H9 (cell line): ENCODE results near the gene SMIM20. TPM values are rescaled to one million over a fixed set of nuclear protein-coding genes. Genes with fewer than 3 reads are reported as not detected.

Experiments used
- DNase-seq: peaks from one replicate; pipeline ENCODE4 v3.0.0-alpha.2; 2017
- H2AFZ ChIP-seq: one replicate; pipeline ENCODE4 v1.6.1; 2013; ENCODE audit warnings: mild to moderate bottlenecking, low read length, control low read depth, moderate library complexity
- H2AK5ac ChIP-seq: 2 replicates; pipeline ENCODE4 v1.6.1; 2013; ENCODE audit warnings: low read length, control low read depth, mixed read lengths; ENCODE audit not compliant: insufficient read length
- H2BK120ac ChIP-seq: one replicate; pipeline ENCODE4 v1.6.1; 2013; ENCODE audit warnings: low read depth, mild to moderate bottlenecking, low read length, control low read depth, inconsistent platforms; ENCODE audit not compliant: poor library complexity, severe bottlenecking
- H2BK12ac ChIP-seq: 2 replicates; pipeline ENCODE4 v1.6.1; 2013; ENCODE audit warnings: low read length, control low read depth, mixed read lengths, low read depth; ENCODE audit not compliant: insufficient read length
- H2BK15ac ChIP-seq: 2 replicates; pipeline ENCODE4 v1.6.1; 2013; ENCODE audit warnings: low read depth, low read length, control low read depth
- H2BK20ac ChIP-seq: one replicate; pipeline ENCODE4 v1.6.1; 2013; ENCODE audit warnings: low read depth, mild to moderate bottlenecking, low read length, control low read depth, inconsistent platforms; ENCODE audit not compliant: poor library complexity, severe bottlenecking
- H2BK5ac ChIP-seq: 2 replicates; pipeline ENCODE4 v1.6.1; 2013; ENCODE audit warnings: low read length, control low read depth, mixed read lengths; ENCODE audit not compliant: insufficient read length
- H3K14ac ChIP-seq: 2 replicates; pipeline ENCODE4 v1.6.1; 2013; ENCODE audit warnings: low read length, control low read depth; ENCODE audit not compliant: insufficient read depth
- H3K18ac ChIP-seq: 2 replicates; pipeline ENCODE4 v1.6.1; 2013; ENCODE audit warnings: low read depth, mild to moderate bottlenecking, mixed read lengths, low read length, control low read depth; ENCODE audit not compliant: insufficient read length
- H3K23ac ChIP-seq: 2 replicates; pipeline ENCODE4 v1.6.1; 2013; ENCODE audit warnings: low read length, control low read depth, mixed read lengths, low read depth; ENCODE audit not compliant: insufficient read length
- H3K23me2 ChIP-seq: 2 replicates; pipeline ENCODE4 v1.6.1; 2013; ENCODE audit warnings: low read depth, mild to moderate bottlenecking, mixed read lengths, low read length, control low read depth; ENCODE audit not compliant: insufficient read length, poor library complexity, severe bottlenecking
- H3K27ac ChIP-seq: 2 replicates; pipeline ENCODE4 v1.5.1; 2013; ENCODE audit warnings: low read length, control low read depth, mixed read lengths, low read depth; ENCODE audit not compliant: insufficient read length
- H3K27me3 ChIP-seq: 2 replicates; pipeline ENCODE4 v1.6.1; 2013; ENCODE audit warnings: low read length, control low read depth, inconsistent platforms; ENCODE audit not compliant: insufficient read depth
- H3K4ac ChIP-seq: 2 replicates; pipeline ENCODE4 v1.6.1; 2013; ENCODE audit warnings: low read depth, mild to moderate bottlenecking, control low read depth, inconsistent platforms, low read length, moderate library complexity
- H3K4me1 ChIP-seq: 2 replicates; pipeline ENCODE4 v1.6.1; 2013; ENCODE audit warnings: low read length, control low read depth, inconsistent platforms; ENCODE audit not compliant: insufficient read depth
- H3K4me2 ChIP-seq: 2 replicates; pipeline ENCODE4 v1.6.1; 2013; ENCODE audit warnings: low read length, control low read depth, mixed read lengths; ENCODE audit not compliant: insufficient read length, insufficient read depth
- H3K56ac ChIP-seq: 2 replicates; pipeline ENCODE4 v1.6.1; 2013; ENCODE audit warnings: low read depth, mild to moderate bottlenecking, mixed read lengths, low read length, control low read depth; ENCODE audit not compliant: insufficient read length
- H3K79me1 ChIP-seq: 2 replicates; pipeline ENCODE4 v1.6.1; 2013; ENCODE audit warnings: low read depth, mild to moderate bottlenecking, moderate library complexity, low read length, control low read depth, inconsistent platforms; ENCODE audit not compliant: insufficient read depth, poor library complexity, severe bottlenecking
- H3K79me2 ChIP-seq: 2 replicates; pipeline ENCODE4 v1.6.1; 2013; ENCODE audit warnings: low read length, control low read depth, inconsistent platforms; ENCODE audit not compliant: insufficient read depth
- H3K9ac ChIP-seq: 2 replicates; pipeline ENCODE4 v1.6.1; 2013; ENCODE audit warnings: low read length, control low read depth, mixed read lengths; ENCODE audit not compliant: insufficient read length; ENCODE audit errors: extremely low read depth
- H3K9me3 ChIP-seq: one replicate; pipeline ENCODE4 v1.6.1; 2013; ENCODE audit warnings: low read depth, low read length, inconsistent platforms; ENCODE audit not compliant: control insufficient read depth
- H3T11ph ChIP-seq: one replicate; pipeline ENCODE4 v1.6.1; 2013; ENCODE audit warnings: mild to moderate bottlenecking, low read length, control low read depth, inconsistent platforms
- H4K20me1 ChIP-seq: one replicate; pipeline ENCODE4 v1.6.1; 2013; ENCODE audit not compliant: control insufficient read depth, insufficient read length, insufficient read depth
- H4K5ac ChIP-seq: 2 replicates; pipeline ENCODE4 v1.6.1; 2013; ENCODE audit warnings: low read depth, mild to moderate bottlenecking, mixed read lengths, low read length, control low read depth; ENCODE audit not compliant: insufficient read length
- H4K8ac ChIP-seq: replicated peaks from 2 replicates; pipeline ENCODE4 v1.6.1; 2013; ENCODE audit warnings: low read length, control low read depth, mixed read lengths, low read depth; ENCODE audit not compliant: insufficient read length
- H4K91ac ChIP-seq: 2 replicates; pipeline ENCODE4 v1.6.1; 2013; ENCODE audit warnings: low read depth, mild to moderate bottlenecking, moderate library complexity, mixed read lengths, low read length, control low read depth; ENCODE audit not compliant: insufficient read length
- H3K27ac Mint-ChIP-seq, 3 experiments: 2 replicates in 2 of 3; 3 replicates in 1 of 3; pipeline ENCODE4 v1.8.0; 2020 to 2021; ENCODE audit warnings: mixed read lengths in 3 of 3, mild to moderate bottlenecking in 1 of 3, moderate library complexity in 1 of 3
- H3K27me3 Mint-ChIP-seq: 2 replicates; pipeline ENCODE4 v1.8.0; 2021; ENCODE audit warnings: low read depth, mild to moderate bottlenecking, moderate library complexity, mixed read lengths
- H3K36me3 Mint-ChIP-seq, 3 experiments: 2 replicates in 2 of 3; 3 replicates in 1 of 3; pipeline ENCODE4 v1.8.0; 2020 to 2021; ENCODE audit warnings: low read depth in 3 of 3, mixed read lengths in 3 of 3; ENCODE audit not compliant: insufficient read depth in 1 of 3
- H3K4me1 Mint-ChIP-seq, 2 experiments: 2 replicates each; pipeline ENCODE4 v1.8.0; 2020; ENCODE audit warnings: mixed read lengths in 2 of 2
- H3K4me3 Mint-ChIP-seq, 2 experiments: 2 replicates in 1 of 2; 3 replicates in 1 of 2; pipeline ENCODE4 v1.8.0; 2020 to 2021; ENCODE audit warnings: mild to moderate bottlenecking in 2 of 2, mixed read lengths in 2 of 2, moderate library complexity in 1 of 2
- H3K9me3 Mint-ChIP-seq, 2 experiments: 2 replicates in 1 of 2; 3 replicates in 1 of 2; pipeline ENCODE4 v1.8.0; 2020; ENCODE audit warnings: mild to moderate bottlenecking in 2 of 2, mixed read lengths in 2 of 2, moderate library complexity in 1 of 2
- WGBS: extraction: QIAGEN DNeasy Blood & Tissue Kit; methylation state at CpG from one replicate; pipeline ENCODE4 v1.1.7; 2013; ENCODE audit warnings: missing lambda C conversion rate, low lambda C conversion rate, mixed read lengths; ENCODE audit not compliant: insufficient read length; ENCODE audit errors: extremely low coverage; 5-methylcytosine and 5-hydroxymethylcytosine counted together
- total RNA-seq: library from RNA; stranded (reverse); gene quantifications from 2 replicates; pipeline ENCODE4 v1.2.1, GENCODE V29; 2021
- TF ChIP-seq, protein P1 (sequence below): fragments of 200-600 bp; sonication (generic); conservative IDR thresholded peaks from 3 replicates; pipeline ENCODE4 v1.8.0; 2021; ENCODE audit warnings: antibody characterized with exemption, mild to moderate bottlenecking

The SMIM20 gene
- total RNA-seq, 1 experiment from 2014 or later, result 40.2 TPM

DNA sequence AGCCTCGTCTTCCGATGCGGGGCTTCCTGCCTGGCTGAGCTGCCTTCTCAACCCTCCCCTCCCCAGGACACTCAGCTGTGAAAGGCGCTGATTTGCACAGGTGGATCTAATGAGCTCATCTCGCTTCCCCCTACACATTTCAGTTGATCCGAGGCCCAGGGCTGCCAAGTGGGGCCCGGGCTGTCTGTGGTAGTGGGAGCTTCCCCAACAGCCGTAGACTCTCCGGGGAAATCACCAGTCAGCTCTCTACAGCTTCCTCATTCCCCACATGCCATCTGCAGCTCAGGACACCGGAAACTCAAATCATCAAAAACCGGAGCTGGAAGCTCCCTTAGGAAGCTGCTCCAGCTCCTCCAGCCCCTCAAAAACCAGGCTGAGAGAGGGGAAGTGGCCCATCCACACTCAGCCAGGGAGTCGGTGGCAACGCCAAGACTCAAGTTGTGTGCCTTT is 56.2 kb downstream of the SMIM20 start:
- DNase-seq, result no peak
- H4K20me1 ChIP-seq, result no peaks in the 10 kb centered on the region
- no peaks in the 10 kb centered on the region for H3K9me3 ChIP-seq
- H3K4ac ChIP-seq, result no peak overlapping the region
- no peaks in the 10 kb centered on the region for H3K4me1 ChIP-seq
- no peak overlapping the region for H2BK120ac ChIP-seq
- H3K23ac ChIP-seq, result no peak overlapping the region
- no peak overlapping the region for H2BK5ac ChIP-seq
- no peak overlapping the region for H4K8ac ChIP-seq
- TF ChIP-seq, protein P1, sequence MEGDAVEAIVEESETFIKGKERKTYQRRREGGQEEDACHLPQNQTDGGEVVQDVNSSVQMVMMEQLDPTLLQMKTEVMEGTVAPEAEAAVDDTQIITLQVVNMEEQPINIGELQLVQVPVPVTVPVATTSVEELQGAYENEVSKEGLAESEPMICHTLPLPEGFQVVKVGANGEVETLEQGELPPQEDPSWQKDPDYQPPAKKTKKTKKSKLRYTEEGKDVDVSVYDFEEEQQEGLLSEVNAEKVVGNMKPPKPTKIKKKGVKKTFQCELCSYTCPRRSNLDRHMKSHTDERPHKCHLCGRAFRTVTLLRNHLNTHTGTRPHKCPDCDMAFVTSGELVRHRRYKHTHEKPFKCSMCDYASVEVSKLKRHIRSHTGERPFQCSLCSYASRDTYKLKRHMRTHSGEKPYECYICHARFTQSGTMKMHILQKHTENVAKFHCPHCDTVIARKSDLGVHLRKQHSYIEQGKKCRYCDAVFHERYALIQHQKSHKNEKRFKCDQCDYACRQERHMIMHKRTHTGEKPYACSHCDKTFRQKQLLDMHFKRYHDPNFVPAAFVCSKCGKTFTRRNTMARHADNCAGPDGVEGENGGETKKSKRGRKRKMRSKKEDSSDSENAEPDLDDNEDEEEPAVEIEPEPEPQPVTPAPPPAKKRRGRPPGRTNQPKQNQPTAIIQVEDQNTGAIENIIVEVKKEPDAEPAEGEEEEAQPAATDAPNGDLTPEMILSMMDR, result no peak
- no peak overlapping the region for H3K56ac ChIP-seq
- no peaks in the 10 kb centered on the region for H3K27me3 ChIP-seq
- H3K9me3 Mint-ChIP-seq, result no peaks in the 10 kb centered on the region
- no peak overlapping the region for H3K4me2 ChIP-seq
- H3K27ac ChIP-seq, result no peak overlapping the region
- H3K36me3 Mint-ChIP-seq, result no peaks in the 10 kb centered on the region
- no peak overlapping the region; the same call in 1 of the 2 replicates for H3K14ac ChIP-seq
- H3K9ac ChIP-seq, result no peak overlapping the region
- no peaks in the 10 kb centered on the region for H3K79me1 ChIP-seq
- H3K27me3 Mint-ChIP-seq, result peaks cover 5% of the 10 kb centered on the region
- H4K91ac ChIP-seq, result no peak overlapping the region
- H2BK20ac ChIP-seq, result no peak overlapping the region
- H3T11ph ChIP-seq, result no peak overlapping the region
- H4K5ac ChIP-seq, result no peak overlapping the region
- H2AK5ac ChIP-seq, result no peak overlapping the region
- H3K79me2 ChIP-seq, result no peaks in the 10 kb centered on the region
- no CpG with 5 or more reads among the region's 13 CpGs for WGBS
- no peak overlapping the region for H2AFZ ChIP-seq
- H3K18ac ChIP-seq, result no peak overlapping the region
- no peak overlapping the region for H2BK12ac ChIP-seq
- H3K23me2 ChIP-seq, result no peaks in the 10 kb centered on the region
- no peak overlapping the region; a peak in 1 of 7 replicates for H3K27ac Mint-ChIP-seq
- peaks cover 26 to 31% of the 10 kb centered on the region in 2 experiments for H3K4me1 Mint-ChIP-seq
- H3K4me3 Mint-ChIP-seq, result no peak overlapping the region; a peak in 1 of 5 replicates
- H2BK15ac ChIP-seq, result no peak overlapping the region
